Measurements from ENCODE around the gene FGF14. TPM values are rescaled to one million over a fixed set of nuclear protein-coding genes. Genes with fewer than 3 reads are reported as not detected.

FGF14 gene
- total RNA-seq, 1 donor from 2014 or later: not detected

DNA sequence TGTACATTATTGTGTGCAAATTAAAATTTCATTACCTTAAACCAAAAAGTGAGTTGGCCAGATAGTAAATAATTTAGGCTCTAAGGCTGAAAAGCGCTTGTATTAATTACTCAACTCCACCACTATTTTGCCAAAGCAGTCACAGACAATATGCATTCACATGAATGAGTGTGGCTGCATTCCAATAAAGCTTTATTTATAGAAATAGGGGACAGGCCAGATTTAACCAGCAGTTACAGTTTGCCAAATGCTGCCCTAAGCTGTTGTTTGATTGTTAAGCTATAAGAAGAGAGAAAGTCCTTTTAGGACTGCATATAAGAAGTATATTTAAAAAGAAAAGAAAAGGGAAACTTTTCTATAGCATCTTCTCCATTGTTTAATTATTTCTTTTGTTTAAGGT lies 606.8 kb downstream of the FGF14 start:
- TF ChIP-seq, protein P1, sequence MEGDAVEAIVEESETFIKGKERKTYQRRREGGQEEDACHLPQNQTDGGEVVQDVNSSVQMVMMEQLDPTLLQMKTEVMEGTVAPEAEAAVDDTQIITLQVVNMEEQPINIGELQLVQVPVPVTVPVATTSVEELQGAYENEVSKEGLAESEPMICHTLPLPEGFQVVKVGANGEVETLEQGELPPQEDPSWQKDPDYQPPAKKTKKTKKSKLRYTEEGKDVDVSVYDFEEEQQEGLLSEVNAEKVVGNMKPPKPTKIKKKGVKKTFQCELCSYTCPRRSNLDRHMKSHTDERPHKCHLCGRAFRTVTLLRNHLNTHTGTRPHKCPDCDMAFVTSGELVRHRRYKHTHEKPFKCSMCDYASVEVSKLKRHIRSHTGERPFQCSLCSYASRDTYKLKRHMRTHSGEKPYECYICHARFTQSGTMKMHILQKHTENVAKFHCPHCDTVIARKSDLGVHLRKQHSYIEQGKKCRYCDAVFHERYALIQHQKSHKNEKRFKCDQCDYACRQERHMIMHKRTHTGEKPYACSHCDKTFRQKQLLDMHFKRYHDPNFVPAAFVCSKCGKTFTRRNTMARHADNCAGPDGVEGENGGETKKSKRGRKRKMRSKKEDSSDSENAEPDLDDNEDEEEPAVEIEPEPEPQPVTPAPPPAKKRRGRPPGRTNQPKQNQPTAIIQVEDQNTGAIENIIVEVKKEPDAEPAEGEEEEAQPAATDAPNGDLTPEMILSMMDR (IDR thresholded peaks at IDR 0.05; ENCODE audit: insufficient read depth, low read length, severe bottlenecking): no peak
- no peaks in the 10 kb centered on the region for H3K36me3 ChIP-seq (ENCODE audit: control insufficient read depth, insufficient read depth, low read length)
- H3K27me3 ChIP-seq (ENCODE audit: control insufficient read depth, insufficient read depth, low read length): no peaks in the 10 kb centered on the region
- DNase-seq (ENCODE audit: low read depth) (no peak), FAIRE-seq (no peak)
- no peak overlapping the region for H3K4me3 ChIP-seq (ENCODE audit: low read depth, low read length)

DNA sequence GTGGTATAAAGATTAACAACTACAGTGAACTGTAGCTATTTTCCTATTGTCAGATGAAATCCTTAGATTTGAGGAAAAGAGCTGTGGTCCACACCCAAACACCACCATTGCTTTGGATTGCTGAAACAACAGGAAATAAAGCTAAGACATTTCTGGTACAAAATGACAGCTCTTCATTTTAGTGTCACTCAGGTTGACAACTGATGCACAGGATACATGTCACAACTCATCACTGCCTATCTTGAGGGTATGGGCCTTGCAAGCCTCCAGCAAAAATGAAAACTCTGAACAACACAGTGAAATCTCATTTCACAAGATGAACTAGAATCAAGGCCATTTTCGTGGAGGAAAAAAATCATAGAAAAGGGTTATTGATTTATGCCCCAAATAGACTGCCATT lies 609.7 kb downstream of the FGF14 start:
- H3K27me3 ChIP-seq (ENCODE audit: control insufficient read depth, insufficient read depth, low read length): no peaks in the 10 kb centered on the region
- no peak for FAIRE-seq

DNA sequence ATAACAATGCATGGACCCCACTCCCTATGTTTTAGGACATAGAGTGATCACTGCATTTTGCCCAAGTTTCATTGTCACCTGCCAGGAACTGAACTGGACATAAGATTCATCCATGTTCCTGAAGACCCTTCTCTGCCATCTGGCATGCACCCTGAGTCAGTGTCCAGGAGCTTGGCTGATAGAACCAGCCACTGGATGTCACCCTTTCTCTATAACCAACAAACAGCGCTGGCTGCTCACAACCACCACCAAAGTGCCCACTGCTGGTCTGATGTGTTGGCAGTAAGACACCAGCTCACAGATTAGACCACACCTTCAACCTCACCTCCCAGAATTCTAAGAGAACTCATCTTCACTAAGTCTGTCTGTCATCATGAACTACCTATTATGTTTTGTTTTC lies 616.0 kb downstream of the FGF14 start:
- Histone ChIP-seq H3K36me3 (ENCODE audit: control insufficient read depth, insufficient read depth, low read length) (no peaks in the 10 kb centered on the region), H3K27me3 (ENCODE audit: control insufficient read depth, insufficient read depth, low read length) (no peaks in the 10 kb centered on the region), H3K4me3 (ENCODE audit: low read depth, low read length) (no peak overlapping the region)
- peak; percentile 25 for DNase-seq (ENCODE audit: low read depth)
- no peak for FAIRE-seq
- TF ChIP-seq, protein P1 (IDR thresholded peaks at IDR 0.05; ENCODE audit: insufficient read depth, low read length, severe bottlenecking): peak; percentile 30

More for the DNA sequence above, 609.7 kb downstream of the FGF14 start:
- Histone ChIP-seq H3K36me3 (ENCODE audit: control insufficient read depth, insufficient read depth, low read length) (no peaks in the 10 kb centered on the region), H3K4me3 (ENCODE audit: low read depth, low read length) (no peak overlapping the region)
- TF ChIP-seq, protein P1 (IDR thresholded peaks at IDR 0.05; ENCODE audit: insufficient read depth, low read length, severe bottlenecking): no peak
- no peak for DNase-seq (ENCODE audit: low read depth)

DNA sequence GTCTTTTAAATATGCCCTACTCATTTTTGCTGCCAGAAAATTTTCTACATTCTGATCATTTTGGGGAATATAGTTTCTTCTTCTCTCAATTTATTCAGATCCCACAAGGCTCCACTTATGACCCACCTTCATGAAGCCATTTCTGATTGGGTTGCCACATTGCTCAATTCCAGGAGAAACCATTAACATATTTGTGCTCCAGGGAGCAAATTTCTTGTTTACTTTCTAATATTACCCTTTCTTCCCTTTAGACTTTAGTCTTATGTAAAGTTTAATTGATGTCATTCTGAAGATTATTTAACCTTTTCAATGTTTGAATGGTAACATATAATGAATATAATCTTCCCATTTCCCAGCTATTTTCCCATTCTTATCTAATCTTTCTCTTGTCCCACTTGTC lies 617.5 kb downstream of the FGF14 start:
- TF ChIP-seq, protein P1 (IDR thresholded peaks at IDR 0.05; ENCODE audit: insufficient read depth, low read length, severe bottlenecking): no peak
- no peaks in the 10 kb centered on the region for H3K27me3 ChIP-seq (ENCODE audit: control insufficient read depth, insufficient read depth, low read length)

DNA sequence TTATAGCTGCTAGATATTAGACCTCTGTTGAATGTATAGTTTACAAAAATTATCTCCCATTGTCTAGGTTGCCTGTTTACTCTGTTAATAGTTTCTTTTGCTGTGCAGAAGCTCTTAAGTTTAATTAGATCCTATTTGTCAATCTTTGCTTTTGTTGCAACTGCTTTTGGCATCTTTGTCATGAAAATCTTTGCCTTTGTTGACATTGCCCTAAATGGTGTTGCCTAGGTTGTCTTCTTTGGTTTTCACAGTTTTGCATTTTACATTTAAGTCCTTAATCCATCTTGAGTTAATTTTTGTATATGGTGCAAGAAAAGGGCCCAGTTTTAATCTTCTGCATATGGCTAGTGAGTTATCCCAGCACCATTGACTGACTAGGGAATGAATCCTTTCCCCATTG lies 618.3 kb downstream of the FGF14 start:
- Histone ChIP-seq H3K27me3 (ENCODE audit: control insufficient read depth, insufficient read depth, low read length) (no peaks in the 10 kb centered on the region), H3K36me3 (ENCODE audit: control insufficient read depth, insufficient read depth, low read length) (no peaks in the 10 kb centered on the region), H3K4me3 (ENCODE audit: low read depth, low read length) (no peak overlapping the region)
- DNase-seq (ENCODE audit: low read depth) (no peak), FAIRE-seq (no peak)
- TF ChIP-seq, protein P1 (IDR thresholded peaks at IDR 0.05; ENCODE audit: insufficient read depth, low read length, severe bottlenecking): no peak

More for the DNA sequence above, 617.5 kb downstream of the FGF14 start:
- no peak for DNase-seq (ENCODE audit: low read depth)
- no peak for FAIRE-seq
- no peaks in the 10 kb centered on the region for H3K36me3 ChIP-seq (ENCODE audit: control insufficient read depth, insufficient read depth, low read length)
- H3K4me3 ChIP-seq (ENCODE audit: low read depth, low read length): no peak overlapping the region

DNA sequence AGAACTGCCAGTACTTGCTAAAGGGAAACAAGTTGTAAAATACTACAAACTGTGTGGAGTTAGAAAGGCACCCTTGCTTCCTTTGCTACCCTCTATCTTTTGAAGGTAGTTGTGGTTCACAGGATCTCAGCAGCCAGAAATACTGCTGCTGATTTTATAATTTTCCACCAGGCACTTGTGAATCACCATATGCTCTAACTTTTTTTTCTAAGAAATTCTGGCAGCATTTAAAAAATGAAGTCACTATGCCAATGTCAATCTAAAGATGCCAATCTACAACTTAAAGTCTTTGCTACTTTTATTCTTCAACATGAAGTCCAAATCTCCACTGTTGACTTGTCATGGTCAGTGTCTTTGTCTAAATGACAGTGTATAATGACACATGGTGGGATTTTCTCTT lies 621.6 kb downstream of the FGF14 start:
- TF ChIP-seq, protein P1 (IDR thresholded peaks at IDR 0.05; ENCODE audit: insufficient read depth, low read length, severe bottlenecking): no peak
- Histone ChIP-seq H3K4me3 (ENCODE audit: low read depth, low read length) (no peak overlapping the region), H3K36me3 (ENCODE audit: control insufficient read depth, insufficient read depth, low read length) (no peaks in the 10 kb centered on the region), H3K27me3 (ENCODE audit: control insufficient read depth, insufficient read depth, low read length) (no peaks in the 10 kb centered on the region)
- FAIRE-seq: no peak
- DNase-seq (ENCODE audit: low read depth): no peak

All from bronchial epithelial cell (primary cell).